Stimulated activated CD4-positive, alpha-beta T cell treated with anti-CD3 and anti-CD28 coated beads, Interleukin-15, amount 100 ng/mL, for 24 hours (primary cell): ENCODE results near the gene UBFD1.
A peak's percentile ranks its signal among the peaks of the same experiment; 100 is the strongest.
"Not testable (repeated sequence)": the region's sequence is repeated elsewhere in the genome, so short reads cannot be mapped to it uniquely, and the experiment has no call there.

Source experiments
- DNase-seq: peaks from one replicate; pipeline ENCODE4 v3.0.0-alpha.2; 2020

The UBFD1 gene

GRCh38 chr16:23570992-23571632 lies 13.6 kb downstream of the UBFD1 start:
- no peak for DNase-seq

GRCh38 chr16:23571895-23572294 lies 14.4 kb downstream of the UBFD1 start:
- no peak for DNase-seq

- DNase-seq, result no peak
Measured at GRCh38 chr16:23572394-23572793, 14.9 kb downstream of the UBFD1 start.

GRCh38 chr16:23573817-23574216 lies 16.3 kb downstream of the UBFD1 start:
- no peak for DNase-seq

- no peak for DNase-seq
Measured at GRCh38 chr16:23575834-23576233, 18.3 kb downstream of the UBFD1 start.

- no peak for DNase-seq
Measured at GRCh38 chr16:23577493-23577892, 20.0 kb downstream of the UBFD1 start.

GRCh38 chr16:23578101-23578830 lies 20.7 kb downstream of the UBFD1 start:
- DNase-seq, result no peak

- DNase-seq, result no peak
Measured at GRCh38 chr16:23579371-23579770, 21.8 kb downstream of the UBFD1 start.

- no peak for DNase-seq
Measured at GRCh38 chr16:23580391-23580790, 22.9 kb downstream of the UBFD1 start.

GRCh38 chr16:23581764-23582163 lies 24.2 kb downstream of the UBFD1 start:
- DNase-seq, result no peak

- not testable (repeated sequence) for DNase-seq
Measured at GRCh38 chr16:23583271-23583670, 25.7 kb downstream of the UBFD1 start.

- DNase-seq, result no peak
Measured at GRCh38 chr16:23584186-23585076, 26.9 kb downstream of the UBFD1 start.

- DNase-seq, result no peak
Measured at GRCh38 chr16:23587726-23588125, 30.2 kb downstream of the UBFD1 start.

- no peak for DNase-seq
Measured at GRCh38 chr16:23590181-23590580, 32.7 kb downstream of the UBFD1 start.

- DNase-seq, result no peak
Measured at GRCh38 chr16:23594186-23594585, 36.7 kb downstream of the UBFD1 start.

GRCh38 chr16:23595246-23595950 lies 37.9 kb downstream of the UBFD1 start:
- DNase-seq, result no peak

GRCh38 chr16:23595951-23596720 lies 38.6 kb downstream of the UBFD1 start, which contains the start of gene NDUFAB1:
Gene NDUFAB1 (minus strand): TSS chr16:23596316. CDS start chr16:23596290, 26 bp downstream.
- DNase-seq, result peak; percentile 93

GRCh38 chr16:23597003-23597756 lies 39.7 kb downstream of the UBFD1 start:
- DNase-seq, result peak; percentile 17

- DNase-seq, result no peak
Measured at GRCh38 chr16:23607726-23608125, 50.2 kb downstream of the UBFD1 start.

- DNase-seq, result no peak
Measured at GRCh38 chr16:23608194-23608593, 50.7 kb downstream of the UBFD1 start.

- no peak for DNase-seq
Measured at GRCh38 chr16:23609929-23610328, 52.4 kb downstream of the UBFD1 start.
